Common myeloid progenitor, CD34-positive (primary cell): ENCODE data around the gene PLXNA3.

Experiments
- CTCF ChIA-PET: fragments of 350-600 bp; sonication (Branson Sonifier 250); formaldehyde crosslinking; loops from one replicate; lab custom pipeline; 2021; ENCODE audit warnings: antibody characterized with exemption; lab: Charles Lee
- POLR2A ChIA-PET: fragments of 350-600 bp; sonication (Branson Sonifier 250); formaldehyde crosslinking; loops from one replicate; lab custom pipeline; 2021; ENCODE audit warnings: antibody characterized with exemption; lab: Charles Lee
- DNase-seq, 3 donors: peaks; one replicate each; pipeline versions ENCODE4 v3.0.0 to v3.0.0-alpha.2; 2013
- H3K27ac ChIP-seq, 2 experiments: 1 replicate in 1 of 2; 2 replicates in 1 of 2; pipeline ENCODE4 v1.7.0; 2013; ENCODE audit warnings: inconsistent platforms in 2 of 2, low read length in 2 of 2, mild to moderate bottlenecking in 2 of 2, low read depth in 1 of 2, moderate library complexity in 1 of 2; ENCODE audit not compliant: severe bottlenecking in 2 of 2, insufficient read depth in 1 of 2, poor library complexity in 1 of 2
- H3K27me3 ChIP-seq, 5 experiments: replicated peaks in 2 of 5; 1 replicate in 3 of 5; 2 replicates in 2 of 5; pipeline versions ENCODE4 v1.6.1 to v1.7.0; 2013; ENCODE audit warnings: low read length in 4 of 5, mild to moderate bottlenecking in 2 of 5, moderate library complexity in 2 of 5, inconsistent platforms in 1 of 5; ENCODE audit not compliant: insufficient read depth in 5 of 5, control insufficient read depth in 4 of 5
- H3K36me3 ChIP-seq, 4 experiments: 1 replicate in 2 of 4; 2 replicates in 2 of 4; pipeline versions ENCODE4 v1.6.1 to v1.7.0; 2013; ENCODE audit warnings: low read length in 3 of 4, control low read depth in 1 of 4, mild to moderate bottlenecking in 1 of 4; ENCODE audit not compliant: control insufficient read depth in 4 of 4, insufficient read depth in 4 of 4
- H3K4me1 ChIP-seq, 4 experiments: 1 replicate in 3 of 4; 2 replicates in 1 of 4; pipeline versions ENCODE4 v1.6.1 to v1.7.1; 2013; ENCODE audit warnings: low read length in 3 of 4, mild to moderate bottlenecking in 3 of 4, control low read depth in 1 of 4, inconsistent platforms in 1 of 4, moderate library complexity in 1 of 4; ENCODE audit not compliant: control insufficient read depth in 4 of 4, insufficient read depth in 4 of 4; ENCODE audit errors: control extremely low read depth in 1 of 4
- H3K4me3 ChIP-seq, 7 experiments: 1 replicate in 4 of 7; 2 replicates in 3 of 7; pipeline versions ENCODE4 v1.5.1 to v1.7.0; 2013; ENCODE audit warnings: mild to moderate bottlenecking in 7 of 7, low read length in 6 of 7, moderate library complexity in 6 of 7, inconsistent platforms in 2 of 7, low read depth in 2 of 7, control low read depth in 1 of 7; ENCODE audit not compliant: insufficient read depth in 4 of 7, control insufficient read depth in 1 of 7; ENCODE audit errors: extremely low read depth in 1 of 7
- H3K9me3 ChIP-seq, 5 experiments: 1 replicate in 4 of 5; 2 replicates in 1 of 5; pipeline versions ENCODE4 v1.6.1 to v1.7.1; 2013; ENCODE audit warnings: low read length in 4 of 5, mild to moderate bottlenecking in 2 of 5, inconsistent platforms in 1 of 5, low read depth in 1 of 5, moderate library complexity in 1 of 5; ENCODE audit not compliant: control insufficient read depth in 4 of 5, insufficient read depth in 2 of 5; ENCODE audit errors: control extremely low read depth in 1 of 5
- WGBS: methylation state at CpG from one replicate; pipeline ENCODE4 v1.1.5; 2013; ENCODE audit not compliant: insufficient coverage; 5-methylcytosine and 5-hydroxymethylcytosine counted together

PLXNA3 gene

GRCh38 chrX:154464806-154465365 is 6.8 kb downstream of the PLXNA3 start:
- DNase-seq: no peak
- peaks cover 0 to 11% (median 0%) of the 10 kb centered on the region in 5 experiments for H3K27me3 ChIP-seq
- POLR2A ChIA-PET: no interaction called here
- WGBS: 91% methylated on average over 22 of the region's 28 CpGs
- no peak overlapping the region for H3K27ac ChIP-seq
- no peaks in the 10 kb centered on the region for H3K4me1 ChIP-seq
- no peak overlapping the region for H3K4me3 ChIP-seq
- CTCF ChIA-PET: no interaction called here
- peaks cover 0 to 16% (median 6%) of the 10 kb centered on the region in 4 experiments for H3K36me3 ChIP-seq
- peaks cover 0 to 5% (median 0%) of the 10 kb centered on the region in 5 experiments for H3K9me3 ChIP-seq

- Histone ChIP-seq H3K27me3 (peaks cover 0 to 11% (median 0%) of the 10 kb centered on the region in 5 experiments), H3K4me3 (no peak overlapping the region), H3K27ac (no peak overlapping the region), H3K36me3 (peaks cover 0 to 18% (median 7%) of the 10 kb centered on the region in 4 experiments), H3K4me1 (no peaks in the 10 kb centered on the region), H3K9me3 (peaks cover 0 to 5% (median 0%) of the 10 kb centered on the region in 5 experiments)
- DNase-seq: no peak
- 95% methylated on average over 14 of the region's 14 CpGs for WGBS
- POLR2A ChIA-PET: no interaction called here
- CTCF ChIA-PET: interaction anchor here (0.6 kb wide), 1 partner anchor 366 kb away, joined by 3 read pairs; no protein-coding TSS in a partner anchor
These were observed 7.5 kb downstream of the PLXNA3 start for GRCh38 chrX:154465601-154466000.

- WGBS: 92% methylated on average over 26 of the region's 32 CpGs
- POLR2A ChIA-PET: no interaction called here
- CTCF ChIA-PET: no interaction called here
- peaks cover 0 to 5% (median 0%) of the 10 kb centered on the region in 5 experiments for H3K9me3 ChIP-seq
- DNase-seq: no peak
- H3K4me3 ChIP-seq: no peak overlapping the region
- peaks cover 0 to 11% (median 0%) of the 10 kb centered on the region in 5 experiments for H3K27me3 ChIP-seq
- H3K4me1 ChIP-seq: no peaks in the 10 kb centered on the region
- no peak overlapping the region for H3K27ac ChIP-seq
- peaks cover 0 to 13% (median 7%) of the 10 kb centered on the region in 4 experiments for H3K36me3 ChIP-seq
These were observed 8.0 kb downstream of the PLXNA3 start for GRCh38 chrX:154466036-154466435.

GRCh38 chrX:154466907-154467306 is 8.8 kb downstream of the PLXNA3 start:
- WGBS: 89% methylated on average over 15 of the region's 15 CpGs

GRCh38 chrX:154467556-154467955 is 9.5 kb downstream of the PLXNA3 start:
- POLR2A ChIA-PET: no interaction called here
- CTCF ChIA-PET: no interaction called here
- Histone ChIP-seq H3K4me1 (no peaks in the 10 kb centered on the region), H3K36me3 (peaks cover 0 to 7% (median 6%) of the 10 kb centered on the region in 4 experiments), H3K9me3 (peaks cover 0 to 5% (median 0%) of the 10 kb centered on the region in 5 experiments), H3K27me3 (peaks cover 0 to 6% (median 0%) of the 10 kb centered on the region in 5 experiments), H3K4me3 (no peak overlapping the region), H3K27ac (no peak overlapping the region)
- DNase-seq: no peak
- WGBS: 98% methylated on average over 18 of the region's 21 CpGs

More at GRCh38 chrX:154466907-154467306, 8.8 kb downstream of the PLXNA3 start:
- H3K27ac ChIP-seq: no peak overlapping the region
- H3K4me1 ChIP-seq: no peaks in the 10 kb centered on the region
- ChIA-PET CTCF (no interaction called here), POLR2A (no interaction called here)
- H3K36me3 ChIP-seq: peaks cover 0 to 9% (median 7%) of the 10 kb centered on the region in 4 experiments
- H3K4me3 ChIP-seq: no peak overlapping the region
- H3K27me3 ChIP-seq: peaks cover 0 to 6% (median 0%) of the 10 kb centered on the region in 5 experiments
- DNase-seq: no peak
- peaks cover 0 to 5% (median 0%) of the 10 kb centered on the region in 5 experiments for H3K9me3 ChIP-seq

- no peaks in the 10 kb centered on the region for H3K4me1 ChIP-seq
- peaks cover 0 to 7% (median 5%) of the 10 kb centered on the region in 4 experiments for H3K36me3 ChIP-seq
- ChIA-PET POLR2A (no interaction called here), CTCF (no interaction called here)
- peaks cover 0 to 5% (median 0%) of the 10 kb centered on the region in 5 experiments for H3K9me3 ChIP-seq
- WGBS: 98% methylated on average over 23 of the region's 23 CpGs
- H3K27ac ChIP-seq: no peak overlapping the region
- H3K4me3 ChIP-seq: no peak overlapping the region
- DNase-seq: no peak
- peaks cover 0 to 6% (median 0%) of the 10 kb centered on the region in 5 experiments for H3K27me3 ChIP-seq
These were observed 10.1 kb downstream of the PLXNA3 start for GRCh38 chrX:154468217-154468616.

- H3K27ac ChIP-seq: no peak overlapping the region
- DNase-seq: no peak
- H3K4me1 ChIP-seq: no peaks in the 10 kb centered on the region
- ChIA-PET POLR2A (no interaction called here), CTCF (no interaction called here)
- H3K4me3 ChIP-seq: no peak overlapping the region
- H3K27me3 ChIP-seq: peaks cover 0 to 6% (median 0%) of the 10 kb centered on the region in 5 experiments
- H3K9me3 ChIP-seq: peaks cover 0 to 5% (median 0%) of the 10 kb centered on the region in 5 experiments
- 92% methylated on average over 8 of the region's 9 CpGs for WGBS
- peaks cover 0 to 7% (median 5%) of the 10 kb centered on the region in 4 experiments for H3K36me3 ChIP-seq
These were observed 11.0 kb downstream of the PLXNA3 start for GRCh38 chrX:154469114-154469513.
